ENCODE measurements around the gene SEMA5B.

The SEMA5B gene

GRCh38 chr3:122936986-122937385 is 90.6 kb downstream of the SEMA5B start:
- TF ChIP-seq TCF12 (IDR thresholded peaks at IDR 0.05; ENCODE audit: low read depth), result no peak
- TF ChIP-seq REST (IDR thresholded peaks at IDR 0.05; ENCODE audit: low read depth), result no peak
- TF ChIP-seq FOXM1 (IDR thresholded peaks at IDR 0.05; ENCODE audit: borderline replicate concordance, low read depth), result no peak
- TF ChIP-seq RAD21 (IDR thresholded peaks at IDR 0.05; ENCODE audit: low read depth), result no peak
- TF ChIP-seq USF1 (IDR thresholded peaks at IDR 0.05), result no peak
- no peak for TF ChIP-seq YY1 (IDR thresholded peaks at IDR 0.05; ENCODE audit: low read depth)
- no peak for TF ChIP-seq TEAD4 (IDR thresholded peaks at IDR 0.05)
- no peak for TF ChIP-seq CREB1 (IDR thresholded peaks at IDR 0.05; ENCODE audit: low read depth)
- no peak for TF ChIP-seq EP300 (IDR thresholded peaks at IDR 0.05; ENCODE audit: borderline replicate concordance)
- no peak for TF ChIP-seq EGR1 (IDR thresholded peaks at IDR 0.05)
- TF ChIP-seq, protein P1, sequence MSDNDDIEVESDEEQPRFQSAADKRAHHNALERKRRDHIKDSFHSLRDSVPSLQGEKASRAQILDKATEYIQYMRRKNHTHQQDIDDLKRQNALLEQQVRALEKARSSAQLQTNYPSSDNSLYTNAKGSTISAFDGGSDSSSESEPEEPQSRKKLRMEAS (IDR thresholded peaks at IDR 0.05), result no peak
- no peak for TF ChIP-seq CEBPB (IDR thresholded peaks at IDR 0.05)
- TF ChIP-seq TAF1 (IDR thresholded peaks at IDR 0.05; ENCODE audit: low read depth), result no peak
- no peak for TF ChIP-seq NFIC (IDR thresholded peaks at IDR 0.05)
- no peak for TF ChIP-seq ZBTB7A (IDR thresholded peaks at IDR 0.05; ENCODE audit: low read depth)

- TF ChIP-seq NFIC (IDR thresholded peaks at IDR 0.05) (no peak), YY1 (IDR thresholded peaks at IDR 0.05; ENCODE audit: low read depth) (no peak), REST (IDR thresholded peaks at IDR 0.05; ENCODE audit: low read depth) (no peak), FOXM1 (IDR thresholded peaks at IDR 0.05; ENCODE audit: borderline replicate concordance, low read depth) (no peak), EGR1 (IDR thresholded peaks at IDR 0.05) (no peak), TEAD4 (IDR thresholded peaks at IDR 0.05) (no peak), EP300 (IDR thresholded peaks at IDR 0.05; ENCODE audit: borderline replicate concordance) (no peak), ZBTB7A (IDR thresholded peaks at IDR 0.05; ENCODE audit: low read depth) (no peak), TAF1 (IDR thresholded peaks at IDR 0.05; ENCODE audit: low read depth) (no peak)
- TF ChIP-seq, protein P1 (IDR thresholded peaks at IDR 0.05), result no peak
These were observed 91.2 kb downstream of the SEMA5B start for GRCh38 chr3:122936335-122936734.

DNA sequence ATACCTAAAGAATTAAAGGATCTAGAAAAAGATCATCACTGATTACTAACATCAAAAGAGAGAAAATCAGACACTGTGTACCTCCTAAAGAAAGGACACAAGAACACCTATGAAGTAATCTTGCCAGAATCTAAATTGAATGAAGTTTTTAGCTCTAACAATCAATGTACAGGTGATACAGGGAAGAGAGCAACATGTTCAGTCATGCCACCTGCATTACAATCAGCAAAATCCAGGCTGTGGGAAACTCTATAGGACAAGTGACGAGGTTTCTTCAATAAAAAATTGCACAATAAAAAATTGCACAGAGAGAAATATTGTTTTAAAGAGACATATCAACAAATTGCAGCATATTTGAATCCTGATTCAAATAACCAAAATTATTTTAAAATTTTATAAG is 93.3 kb downstream of the SEMA5B start:
- TF ChIP-seq TAF1 (IDR thresholded peaks at IDR 0.05; ENCODE audit: low read depth) (no peak), CREB1 (IDR thresholded peaks at IDR 0.05; ENCODE audit: low read depth) (no peak), CEBPB (IDR thresholded peaks at IDR 0.05) (no peak), TEAD4 (IDR thresholded peaks at IDR 0.05) (no peak), EGR1 (IDR thresholded peaks at IDR 0.05) (no peak), REST (IDR thresholded peaks at IDR 0.05; ENCODE audit: low read depth) (no peak), EP300 (IDR thresholded peaks at IDR 0.05; ENCODE audit: borderline replicate concordance) (no peak), USF1 (IDR thresholded peaks at IDR 0.05) (no peak), ZBTB7A (IDR thresholded peaks at IDR 0.05; ENCODE audit: low read depth) (no peak), YY1 (IDR thresholded peaks at IDR 0.05; ENCODE audit: low read depth) (no peak), NFIC (IDR thresholded peaks at IDR 0.05) (no peak), RAD21 (IDR thresholded peaks at IDR 0.05; ENCODE audit: low read depth) (no peak), FOXM1 (IDR thresholded peaks at IDR 0.05; ENCODE audit: borderline replicate concordance, low read depth) (no peak)
- TF ChIP-seq, protein P1 (IDR thresholded peaks at IDR 0.05), result no peak

DNA sequence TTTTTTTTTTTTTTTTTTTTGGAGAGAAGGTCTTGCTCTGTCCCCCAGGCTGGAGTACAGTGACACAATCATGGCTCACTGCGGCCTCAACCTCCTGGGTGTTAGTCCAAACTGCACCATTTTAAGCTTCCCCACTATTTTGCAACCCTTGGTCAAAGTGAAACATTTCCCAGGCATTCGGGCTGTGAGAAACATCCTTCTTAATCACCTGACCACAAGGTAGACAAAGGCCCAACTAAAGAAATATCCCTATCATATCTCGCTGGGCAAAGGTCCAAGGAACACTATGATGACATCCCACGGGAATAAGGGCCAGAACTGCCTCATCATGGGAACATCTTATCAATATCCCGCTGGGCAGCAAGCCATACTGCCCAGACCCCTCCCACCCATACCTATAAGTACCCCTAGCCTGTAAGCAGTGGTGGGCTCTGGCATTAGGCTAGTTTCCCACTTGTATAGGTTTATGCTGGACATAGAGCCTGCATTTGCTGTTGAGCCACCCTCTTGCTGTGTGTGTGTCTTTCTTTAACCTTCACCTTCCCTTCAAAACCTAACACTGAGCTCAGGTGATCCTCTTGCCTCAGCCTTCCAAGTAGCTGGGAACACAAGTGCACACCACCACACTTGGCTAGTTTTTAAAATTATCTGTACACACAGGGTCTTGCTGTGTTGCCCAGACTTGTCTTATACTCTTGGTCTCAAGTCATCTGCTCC is 95.2 kb downstream of the SEMA5B start:
- TF ChIP-seq YY1 (IDR thresholded peaks at IDR 0.05; ENCODE audit: low read depth) (no peak), TEAD4 (IDR thresholded peaks at IDR 0.05) (no peak), CEBPB (IDR thresholded peaks at IDR 0.05) (no peak), TCF12 (IDR thresholded peaks at IDR 0.05; ENCODE audit: low read depth) (no peak), EGR1 (IDR thresholded peaks at IDR 0.05) (no peak), CREB1 (IDR thresholded peaks at IDR 0.05; ENCODE audit: low read depth) (no peak), USF1 (IDR thresholded peaks at IDR 0.05) (no peak), TAF1 (IDR thresholded peaks at IDR 0.05; ENCODE audit: low read depth) (no peak), FOXM1 (IDR thresholded peaks at IDR 0.05; ENCODE audit: borderline replicate concordance, low read depth) (no peak), RAD21 (IDR thresholded peaks at IDR 0.05; ENCODE audit: low read depth) (no peak), ZBTB7A (IDR thresholded peaks at IDR 0.05; ENCODE audit: low read depth) (no peak), NFIC (IDR thresholded peaks at IDR 0.05) (no peak), REST (IDR thresholded peaks at IDR 0.05; ENCODE audit: low read depth) (no peak), EP300 (IDR thresholded peaks at IDR 0.05; ENCODE audit: borderline replicate concordance) (no peak)
- TF ChIP-seq, protein P1 (IDR thresholded peaks at IDR 0.05), result no peak

Measured in Ishikawa (cell line).